Kidney epithelial cell (primary cell): Measurements from ENCODE around the gene NXPH1. TPM values are rescaled to one million over a fixed set of nuclear protein-coding genes. Genes with fewer than 3 reads are reported as not detected.
"Not testable (repeated sequence)": the region's sequence is repeated elsewhere in the genome, so short reads cannot be mapped to it uniquely, and the experiment has no call there.

Experiments
- DNase-seq: peaks from one replicate; pipeline ENCODE4 v3.0.0-alpha.2; 2010; ENCODE audit warnings: low read depth
- H3K27me3 ChIP-seq: 2 replicates; pipeline ENCODE4 v1.6.0; 2011; ENCODE audit warnings: low read length; ENCODE audit not compliant: control insufficient read depth, insufficient read depth
- H3K36me3 ChIP-seq: 2 replicates; pipeline ENCODE4 v1.5.1; 2011; ENCODE audit warnings: low read length; ENCODE audit not compliant: control insufficient read depth, insufficient read depth
- H3K4me3 ChIP-seq: 2 replicates; pipeline ENCODE4 v1.5.1; 2011; ENCODE audit warnings: low read depth, mild to moderate bottlenecking, control low read depth, low read length
- CTCF ChIP-seq: IDR thresholded peaks from 2 replicates; pipeline ENCODE4 v1.5.1; 2011; ENCODE audit warnings: mild to moderate bottlenecking, moderate library complexity, low read length, control low read depth, inconsistent platforms; ENCODE audit not compliant: insufficient read depth, poor library complexity, severe bottlenecking
- total RNA-seq: library from RNA; depleted of rRNA; stranded (reverse); fragments of >200 nt; gene quantifications from 2 replicates; pipeline ENCODE4 v1.2.3, GENCODE V29; 2015

The NXPH1 gene
- total RNA-seq, 1 donor from 2014 or later = not detected

- DNase-seq = no peak
- Histone ChIP-seq H3K4me3 (no peak overlapping the region), H3K27me3 (no peaks in the 10 kb centered on the region), H3K36me3 (no peaks in the 10 kb centered on the region)
- TF ChIP-seq CTCF = peak; percentile 83
These were observed 290.8 kb downstream of the NXPH1 start for GRCh38 chr7:8724080-8724718.

- DNase-seq, H3K4me3 ChIP-seq, H3K36me3 ChIP-seq, H3K27me3 ChIP-seq: not testable (repeated sequence)
These were observed 298.3 kb downstream of the NXPH1 start for GRCh38 chr7:8731756-8732155.

- no peaks in the 10 kb centered on the region for H3K36me3 ChIP-seq
- H3K4me3 ChIP-seq = no peak overlapping the region
- DNase-seq = no peak
- no peaks in the 10 kb centered on the region for H3K27me3 ChIP-seq
- TF ChIP-seq CTCF = no peak
These were observed 306.4 kb downstream of the NXPH1 start for GRCh38 chr7:8739837-8740236.

GRCh38 chr7:8742837-8743236, 309.4 kb downstream of the NXPH1 start:
- Histone ChIP-seq H3K36me3 (no peaks in the 10 kb centered on the region), H3K4me3 (no peak overlapping the region), H3K27me3 (no peaks in the 10 kb centered on the region)
- TF ChIP-seq CTCF = no peak
- no peak for DNase-seq

- TF ChIP-seq CTCF = no peak
These were observed 313.9 kb downstream of the NXPH1 start for GRCh38 chr7:8747338-8747737.

GRCh38 chr7:8751557-8752231, 318.3 kb downstream of the NXPH1 start:
- no peak for DNase-seq
- Histone ChIP-seq H3K36me3 (no peaks in the 10 kb centered on the region), H3K27me3 (no peaks in the 10 kb centered on the region), H3K4me3 (no peak overlapping the region)
- no peak for TF ChIP-seq CTCF

More at GRCh38 chr7:8747338-8747737, 313.9 kb downstream of the NXPH1 start:
- H3K27me3 ChIP-seq = no peaks in the 10 kb centered on the region
- H3K36me3 ChIP-seq = no peaks in the 10 kb centered on the region
- no peak for DNase-seq
- H3K4me3 ChIP-seq = no peak overlapping the region
